ENCODE measurements around the gene LRP2. TPM values are rescaled to one million over a fixed set of nuclear protein-coding genes. Genes with fewer than 3 reads are reported as not detected.

The LRP2 gene
- total and polyA plus RNA-seq, 2 experiments from 2014 or later: 8.1 to 38.3 TPM

DNA sequence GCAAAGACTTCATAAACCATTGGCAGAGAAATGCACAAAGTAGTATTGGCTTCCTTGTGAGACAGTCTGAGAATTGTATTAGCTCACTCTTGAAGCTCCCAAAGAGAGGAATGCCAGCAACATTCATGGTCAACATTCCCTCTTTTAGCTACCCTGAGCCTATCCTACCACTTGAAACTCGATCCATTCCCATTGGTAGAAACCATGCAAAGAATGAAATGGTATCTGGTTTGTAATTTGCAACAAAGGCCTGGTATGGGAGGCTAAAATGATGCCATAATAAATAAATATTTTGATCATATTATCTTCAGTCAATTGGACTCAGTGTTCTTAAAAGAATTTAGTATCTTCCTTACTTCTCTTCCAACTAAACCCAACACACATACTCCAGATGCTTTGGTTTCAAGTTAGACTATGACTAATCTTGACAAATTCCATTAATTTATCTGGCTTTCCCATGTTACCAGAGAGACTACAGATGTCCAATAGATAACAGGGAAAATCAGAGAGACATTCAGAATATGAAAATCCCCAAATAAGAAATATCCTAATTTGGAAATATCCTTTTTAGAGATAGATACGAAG lies 190.1 kb downstream of the LRP2 start:
- Histone ChIP-seq H3K9me3 (ENCODE audit: low read depth) (no peaks in the 10 kb centered on the region), H3K27ac (no peak overlapping the region), H2AFZ (no peak overlapping the region), H3K4me1 (ENCODE audit: insufficient read depth) (no peaks in the 10 kb centered on the region), H3K4me2 (no peak overlapping the region), H3K79me2 (no peaks in the 10 kb centered on the region), H3K27me3 (no peaks in the 10 kb centered on the region), H3K36me3 (replicated peaks; ENCODE audit: insufficient read depth, low read depth) (no peaks in the 10 kb centered on the region), H4K20me1 (ENCODE audit: insufficient read depth, poor library complexity, severe bottlenecking) (no peaks in the 10 kb centered on the region), H3K4me3 (no peak overlapping the region), H3K9me2 (replicated peaks; ENCODE audit: insufficient read depth) (no peaks in the 10 kb centered on the region)
- no peak for DNase-seq (ENCODE audit: low spot score)
- 90% methylated on average over 2 of the region's 2 CpGs for WGBS (ENCODE audit: low lambda C conversion rate, missing lambda C conversion rate)
- TF ChIP-seq, protein P1, sequence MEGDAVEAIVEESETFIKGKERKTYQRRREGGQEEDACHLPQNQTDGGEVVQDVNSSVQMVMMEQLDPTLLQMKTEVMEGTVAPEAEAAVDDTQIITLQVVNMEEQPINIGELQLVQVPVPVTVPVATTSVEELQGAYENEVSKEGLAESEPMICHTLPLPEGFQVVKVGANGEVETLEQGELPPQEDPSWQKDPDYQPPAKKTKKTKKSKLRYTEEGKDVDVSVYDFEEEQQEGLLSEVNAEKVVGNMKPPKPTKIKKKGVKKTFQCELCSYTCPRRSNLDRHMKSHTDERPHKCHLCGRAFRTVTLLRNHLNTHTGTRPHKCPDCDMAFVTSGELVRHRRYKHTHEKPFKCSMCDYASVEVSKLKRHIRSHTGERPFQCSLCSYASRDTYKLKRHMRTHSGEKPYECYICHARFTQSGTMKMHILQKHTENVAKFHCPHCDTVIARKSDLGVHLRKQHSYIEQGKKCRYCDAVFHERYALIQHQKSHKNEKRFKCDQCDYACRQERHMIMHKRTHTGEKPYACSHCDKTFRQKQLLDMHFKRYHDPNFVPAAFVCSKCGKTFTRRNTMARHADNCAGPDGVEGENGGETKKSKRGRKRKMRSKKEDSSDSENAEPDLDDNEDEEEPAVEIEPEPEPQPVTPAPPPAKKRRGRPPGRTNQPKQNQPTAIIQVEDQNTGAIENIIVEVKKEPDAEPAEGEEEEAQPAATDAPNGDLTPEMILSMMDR (IDR thresholded peaks at IDR 0.05; ENCODE audit: poor library complexity): no peak
- TF ChIP-seq EZH2phosphoT487 (IDR thresholded peaks at IDR 0.05; ENCODE audit: low read depth, severe bottlenecking, unreplicated experiment): no peak
- TF ChIP-seq EZH2 (IDR thresholded peaks at IDR 0.05; ENCODE audit: borderline replicate concordance): no peak

DNA sequence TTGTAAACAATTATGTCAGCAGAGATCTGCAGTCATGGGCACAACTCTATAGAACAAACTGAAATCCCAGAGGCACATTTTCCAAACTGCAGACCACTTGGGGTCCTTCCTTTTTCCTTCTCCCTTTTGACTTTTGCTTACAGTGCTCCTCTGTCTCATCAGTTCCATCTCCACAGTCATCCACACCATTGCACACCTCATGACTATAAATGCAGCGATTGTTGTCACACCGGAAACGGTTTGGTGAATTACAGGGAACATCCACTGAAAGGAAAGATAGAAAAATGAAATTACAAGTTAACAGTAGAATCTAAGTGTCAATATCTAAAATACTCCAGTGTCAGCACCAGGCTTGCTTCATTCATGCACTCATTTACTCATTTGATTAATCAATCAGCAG lies 196.5 kb downstream of the LRP2 start:
- Histone ChIP-seq H3K9me2 (replicated peaks; ENCODE audit: insufficient read depth) (no peaks in the 10 kb centered on the region), H3K27me3 (no peaks in the 10 kb centered on the region), H3K27ac (no peak overlapping the region), H2AFZ (no peak overlapping the region), H4K20me1 (ENCODE audit: insufficient read depth, poor library complexity, severe bottlenecking) (no peaks in the 10 kb centered on the region), H3K9me3 (ENCODE audit: low read depth) (no peaks in the 10 kb centered on the region), H3K36me3 (replicated peaks; ENCODE audit: insufficient read depth, low read depth) (no peaks in the 10 kb centered on the region), H3K4me2 (no peak overlapping the region), H3K79me2 (no peaks in the 10 kb centered on the region), H3K4me3 (no peak overlapping the region), H3K4me1 (ENCODE audit: insufficient read depth) (no peaks in the 10 kb centered on the region)
- no peak for TF ChIP-seq EZH2phosphoT487 (IDR thresholded peaks at IDR 0.05; ENCODE audit: low read depth, severe bottlenecking, unreplicated experiment)
- TF ChIP-seq EZH2 (IDR thresholded peaks at IDR 0.05; ENCODE audit: borderline replicate concordance): no peak
- TF ChIP-seq, protein P1 (IDR thresholded peaks at IDR 0.05; ENCODE audit: poor library complexity): no peak
- no peak for DNase-seq (ENCODE audit: low spot score)
- WGBS (ENCODE audit: low lambda C conversion rate, missing lambda C conversion rate): 99% methylated on average over 3 of the region's 3 CpGs

DNA sequence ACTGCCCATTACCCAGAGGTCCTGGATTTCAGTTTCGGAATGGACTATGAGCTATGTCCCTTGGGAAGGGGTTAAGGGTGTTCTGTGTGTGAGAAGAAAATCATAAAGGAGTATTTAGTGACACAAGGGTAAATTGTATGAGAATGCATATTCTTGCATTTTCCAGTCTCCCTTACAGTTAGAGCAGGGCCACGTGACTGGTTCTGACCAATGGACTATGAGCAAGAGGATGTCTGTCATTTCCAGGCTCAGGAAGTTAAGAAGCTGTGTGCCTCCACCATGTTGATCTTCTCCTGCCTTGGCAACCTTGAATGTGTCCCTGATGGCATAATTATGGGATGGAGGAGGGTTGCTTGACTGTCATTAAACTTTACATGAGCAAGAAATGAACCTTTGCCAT lies 198.0 kb downstream of the LRP2 start:
- no peaks in the 10 kb centered on the region for H3K4me1 ChIP-seq (ENCODE audit: insufficient read depth)
- no peaks in the 10 kb centered on the region for H3K9me2 ChIP-seq (replicated peaks; ENCODE audit: insufficient read depth)
- no peaks in the 10 kb centered on the region for H3K36me3 ChIP-seq (replicated peaks; ENCODE audit: insufficient read depth, low read depth)
- H3K4me2 ChIP-seq: no peak overlapping the region
- no peaks in the 10 kb centered on the region for H3K9me3 ChIP-seq (ENCODE audit: low read depth)
- no peaks in the 10 kb centered on the region for H3K79me2 ChIP-seq
- no peak overlapping the region for H2AFZ ChIP-seq
- no peaks in the 10 kb centered on the region for H4K20me1 ChIP-seq (ENCODE audit: insufficient read depth, poor library complexity, severe bottlenecking)
- TF ChIP-seq EZH2phosphoT487 (IDR thresholded peaks at IDR 0.05; ENCODE audit: low read depth, severe bottlenecking, unreplicated experiment) (no peak), EZH2 (IDR thresholded peaks at IDR 0.05; ENCODE audit: borderline replicate concordance) (no peak)
- TF ChIP-seq, protein P1 (IDR thresholded peaks at IDR 0.05; ENCODE audit: poor library complexity): no peak
- WGBS (ENCODE audit: low lambda C conversion rate, missing lambda C conversion rate): 70% methylated on average over 2 of the region's 2 CpGs
- H3K27ac ChIP-seq: no peak overlapping the region
- H3K27me3 ChIP-seq: no peaks in the 10 kb centered on the region
- no peak overlapping the region for H3K4me3 ChIP-seq
- DNase-seq (ENCODE audit: low spot score): no peak

Measured in hepatocyte (in vitro differentiated cells).